Epithelial cell of esophagus (primary cell): ENCODE measurements around the gene GPR39.

Experiments
- DNase-seq: peaks from one replicate; pipeline ENCODE4 v3.0.0; 2010; ENCODE audit warnings: low read depth
- H3K4me3 ChIP-seq: 2 replicates; pipeline ENCODE4 v1.5.1; 2011; ENCODE audit warnings: mild to moderate bottlenecking, low read length, control low read depth
- TF ChIP-seq, protein P1 (sequence below): IDR thresholded peaks from 2 replicates; pipeline ENCODE4 v1.5.1; 2011; ENCODE audit warnings: low read depth, mild to moderate bottlenecking, low read length, control low read depth, inconsistent platforms; ENCODE audit not compliant: insufficient read depth; ENCODE audit errors: missing control alignments

The GPR39 gene

GRCh38 chr2:132407784-132408183, 8.8 kb upstream of the GPR39 start:
- DNase-seq, result no peak
- TF ChIP-seq, protein P1, sequence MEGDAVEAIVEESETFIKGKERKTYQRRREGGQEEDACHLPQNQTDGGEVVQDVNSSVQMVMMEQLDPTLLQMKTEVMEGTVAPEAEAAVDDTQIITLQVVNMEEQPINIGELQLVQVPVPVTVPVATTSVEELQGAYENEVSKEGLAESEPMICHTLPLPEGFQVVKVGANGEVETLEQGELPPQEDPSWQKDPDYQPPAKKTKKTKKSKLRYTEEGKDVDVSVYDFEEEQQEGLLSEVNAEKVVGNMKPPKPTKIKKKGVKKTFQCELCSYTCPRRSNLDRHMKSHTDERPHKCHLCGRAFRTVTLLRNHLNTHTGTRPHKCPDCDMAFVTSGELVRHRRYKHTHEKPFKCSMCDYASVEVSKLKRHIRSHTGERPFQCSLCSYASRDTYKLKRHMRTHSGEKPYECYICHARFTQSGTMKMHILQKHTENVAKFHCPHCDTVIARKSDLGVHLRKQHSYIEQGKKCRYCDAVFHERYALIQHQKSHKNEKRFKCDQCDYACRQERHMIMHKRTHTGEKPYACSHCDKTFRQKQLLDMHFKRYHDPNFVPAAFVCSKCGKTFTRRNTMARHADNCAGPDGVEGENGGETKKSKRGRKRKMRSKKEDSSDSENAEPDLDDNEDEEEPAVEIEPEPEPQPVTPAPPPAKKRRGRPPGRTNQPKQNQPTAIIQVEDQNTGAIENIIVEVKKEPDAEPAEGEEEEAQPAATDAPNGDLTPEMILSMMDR, result no peak
- H3K4me3 ChIP-seq, result no peak overlapping the region

DNA sequence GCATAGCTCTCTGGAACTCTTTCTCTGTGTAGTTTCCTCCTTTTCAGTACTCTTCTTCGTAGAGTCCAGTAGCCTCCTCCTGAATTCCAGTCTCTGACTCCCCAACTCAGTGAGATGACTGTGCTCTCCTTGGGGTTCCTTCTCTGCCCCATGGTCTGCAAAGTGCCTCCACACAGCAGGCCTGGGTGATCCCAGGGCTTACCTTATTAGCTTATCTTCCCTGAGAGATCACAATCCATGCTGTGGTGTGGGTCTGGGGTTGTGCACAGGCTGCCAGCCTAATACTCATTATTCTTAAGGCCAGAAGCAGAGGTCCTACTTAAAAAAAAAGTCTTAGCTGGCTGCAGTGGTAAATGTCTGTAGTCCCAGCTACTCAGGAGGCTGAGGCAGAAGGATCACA, 4.6 kb upstream of the GPR39 start:
- DNase-seq, result no peak
- no peak overlapping the region for H3K4me3 ChIP-seq
- TF ChIP-seq, protein P1, result no peak

- TF ChIP-seq, protein P1, result no peak
- DNase-seq, result no peak
- H3K4me3 ChIP-seq, result no peak overlapping the region
These were observed 2.5 kb upstream of the GPR39 start for GRCh38 chr2:132414081-132414480.

DNA sequence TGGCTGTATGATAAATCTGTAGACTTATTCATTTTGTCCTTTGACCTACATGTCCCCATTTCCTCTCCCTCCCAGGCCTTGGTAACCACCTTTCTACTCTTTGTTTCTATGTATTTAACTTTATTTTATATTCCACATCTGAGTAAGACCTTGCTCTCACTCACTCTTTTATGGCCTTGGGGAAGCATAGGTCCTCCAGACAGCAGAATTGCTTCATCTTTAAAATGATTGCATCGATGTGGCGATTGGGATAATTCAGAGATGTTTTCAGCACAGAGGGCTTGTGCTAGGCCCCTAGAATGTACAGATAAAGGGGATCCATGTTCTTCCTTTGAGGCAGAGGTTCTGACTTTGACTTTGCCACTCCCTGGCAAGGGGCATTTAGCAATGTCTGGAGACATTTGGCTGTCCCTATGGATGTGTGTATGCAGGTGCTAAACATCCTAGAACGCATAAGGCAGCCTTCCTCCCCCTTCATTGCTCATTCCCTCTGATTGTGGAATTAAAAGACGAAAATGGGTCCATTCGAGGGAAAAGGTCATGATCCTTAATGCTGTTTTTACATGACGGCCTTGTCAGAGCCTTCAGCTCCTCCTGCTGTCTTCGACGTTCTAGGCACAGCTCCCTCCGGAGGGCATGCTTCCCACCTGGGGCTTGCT, 1.2 kb upstream of the GPR39 start:
- DNase-seq, result peak; percentile 58
- TF ChIP-seq, protein P1, result no peak
- H3K4me3 ChIP-seq, result peak overlapping the region; percentile 52

DNA sequence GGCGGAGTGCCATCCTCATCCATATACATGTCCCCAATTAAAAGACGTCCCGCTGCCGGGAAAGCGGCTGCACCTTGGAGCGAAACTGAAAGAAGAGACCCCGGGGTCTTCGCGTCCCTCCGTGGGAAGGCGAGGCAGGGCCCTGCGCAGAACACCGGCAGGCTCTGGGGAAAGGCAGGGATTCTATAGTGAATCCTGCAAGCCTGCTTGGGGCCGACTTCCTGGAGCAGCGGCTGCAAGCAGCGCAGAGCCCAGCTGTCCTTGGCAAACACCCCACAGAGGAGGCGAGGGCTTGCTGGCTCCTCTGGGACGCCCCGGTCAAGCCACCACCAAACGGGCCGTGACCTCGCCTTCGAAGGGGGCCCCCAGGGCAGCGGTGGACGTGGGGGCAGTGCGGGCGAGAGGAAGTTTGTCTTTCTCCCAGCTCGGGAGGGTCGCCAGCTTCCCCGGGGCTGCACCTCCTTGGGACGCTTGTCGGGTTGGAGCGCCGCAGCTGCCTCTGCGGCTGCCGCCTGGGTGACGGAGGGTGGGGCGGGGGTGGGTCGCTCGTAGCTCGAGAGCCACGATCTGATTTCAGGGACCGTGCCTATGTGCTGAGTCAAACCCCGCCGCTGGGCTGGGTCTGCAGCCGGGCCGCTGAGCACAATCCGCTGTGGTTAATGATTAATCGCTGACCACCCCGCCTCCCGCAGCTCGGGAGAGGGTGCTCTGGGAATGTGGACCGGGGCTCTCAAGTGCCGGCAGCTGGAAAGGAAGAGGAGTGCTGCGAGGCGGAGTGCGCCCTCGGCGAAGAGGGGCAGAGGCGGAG, 486 bp upstream of the GPR39 start:
- DNase-seq, result peak; percentile 99
- H3K4me3 ChIP-seq, result peak overlapping the region; percentile 52
- TF ChIP-seq, protein P1, result no peak

DNA sequence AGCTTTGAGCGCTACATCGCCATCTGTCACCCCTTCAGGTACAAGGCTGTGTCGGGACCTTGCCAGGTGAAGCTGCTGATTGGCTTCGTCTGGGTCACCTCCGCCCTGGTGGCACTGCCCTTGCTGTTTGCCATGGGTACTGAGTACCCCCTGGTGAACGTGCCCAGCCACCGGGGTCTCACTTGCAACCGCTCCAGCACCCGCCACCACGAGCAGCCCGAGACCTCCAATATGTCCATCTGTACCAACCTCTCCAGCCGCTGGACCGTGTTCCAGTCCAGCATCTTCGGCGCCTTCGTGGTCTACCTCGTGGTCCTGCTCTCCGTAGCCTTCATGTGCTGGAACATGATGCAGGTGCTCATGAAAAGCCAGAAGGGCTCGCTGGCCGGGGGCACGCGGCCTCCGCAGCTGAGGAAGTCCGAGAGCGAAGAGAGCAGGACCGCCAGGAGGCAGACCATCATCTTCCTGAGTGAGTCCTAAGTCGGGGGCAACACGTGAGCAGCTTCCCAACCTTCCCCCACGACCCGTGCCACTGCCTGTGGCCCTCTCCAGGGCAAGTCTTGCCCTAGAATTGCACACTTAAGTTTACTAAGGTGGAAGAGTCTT, 928 bp downstream of the GPR39 start:
- H3K4me3 ChIP-seq, result no peak overlapping the region
- TF ChIP-seq, protein P1, result no peak
- DNase-seq, result no peak
